ENCODE results near the gene RHEB. TPM values are rescaled to one million over a fixed set of nuclear protein-coding genes. Genes with fewer than 3 reads are reported as not detected.

RHEB gene
- polyA plus RNA-seq, 1 of the 3 experiments (the other 2 are of a cell fraction) = 87.3 TPM

DNA sequence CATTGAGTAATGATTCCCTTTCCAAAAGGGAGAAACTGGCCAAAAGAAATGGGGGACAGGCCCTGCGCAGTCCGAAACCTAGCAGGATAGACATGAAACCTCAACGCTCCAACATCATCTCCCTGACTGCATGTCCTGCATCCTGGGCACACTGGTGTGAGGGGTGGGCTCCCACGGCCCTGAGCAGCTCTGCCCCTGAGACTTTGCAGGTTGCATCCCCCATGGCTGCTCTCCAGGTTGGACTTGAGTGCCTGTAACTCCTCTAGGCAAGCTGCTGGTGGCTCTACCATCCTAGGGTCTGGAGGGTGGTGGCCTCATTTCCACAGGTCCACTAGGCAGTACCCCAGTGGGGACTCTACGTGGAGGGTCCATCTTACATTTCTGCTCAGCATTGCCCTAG, 63.4 kb downstream of the RHEB start:
- Histone ChIP-seq H3K9me3 (no peaks in the 10 kb centered on the region), H3K4me2 (no peak overlapping the region), H3K27ac (ENCODE audit: low read depth in 2 of 2, low read length in 1 of 2) (no peak overlapping the region), H3K9ac (no peak overlapping the region), H3F3A (replicated peaks; ENCODE audit: insufficient read depth) (peaks cover 12% of the 10 kb centered on the region), H3K79me2 (ENCODE audit: insufficient read depth) (no peaks in the 10 kb centered on the region), H4K20me1 (ENCODE audit: insufficient read depth) (no peaks in the 10 kb centered on the region), H2AFZ (ENCODE audit: low read depth) (no peak overlapping the region), H3K4me3 (ENCODE audit: low read depth in 2 of 2, low read length in 1 of 2) (no peak overlapping the region), H3K36me3 (replicated peaks in 1 of 2; ENCODE audit: control insufficient read depth in 1 of 2, insufficient read depth in 2 of 2, low read length in 1 of 2) (no peaks in the 10 kb centered on the region), H3K4me1 (ENCODE audit: control insufficient read depth in 1 of 2, insufficient read depth in 2 of 2, low read depth in 1 of 2, low read length in 1 of 2) (peaks cover 0 to 14% of the 10 kb centered on the region in 2 experiments; a peak in 1 of 4 replicates), H3K27me3 (ENCODE audit: insufficient read depth) (no peaks in the 10 kb centered on the region), H3K9me2 (no peaks in the 10 kb centered on the region)
- TF ChIP-seq FOXM1 (IDR thresholded peaks at IDR 0.05; ENCODE audit: low read depth) = no peak
- TF ChIP-seq CTCF (IDR thresholded peaks at IDR 0.05) = no peak
- no peak for TF ChIP-seq POLR2AphosphoS5 (IDR thresholded peaks at IDR 0.05; ENCODE audit: low read depth, low read length)
- TF ChIP-seq NRF1 (IDR thresholded peaks at IDR 0.05; ENCODE audit: low read depth, low read length) = no peak
- TF ChIP-seq NFIC (IDR thresholded peaks at IDR 0.05; ENCODE audit: borderline replicate concordance) = no peak
- WGBS (ENCODE audit: low lambda C conversion rate) = 79% methylated on average over 5 of the region's 5 CpGs
- ChIA-PET CTCF (interaction anchor here (0.7 to 2.0 kb wide), 6 partner anchors 8 to 89 kb away, joined by 3 to 10 read pairs (median 4); no protein-coding TSS in a partner anchor), POLR2A (no interaction called here)
- DNase-seq = no peak

DNA sequence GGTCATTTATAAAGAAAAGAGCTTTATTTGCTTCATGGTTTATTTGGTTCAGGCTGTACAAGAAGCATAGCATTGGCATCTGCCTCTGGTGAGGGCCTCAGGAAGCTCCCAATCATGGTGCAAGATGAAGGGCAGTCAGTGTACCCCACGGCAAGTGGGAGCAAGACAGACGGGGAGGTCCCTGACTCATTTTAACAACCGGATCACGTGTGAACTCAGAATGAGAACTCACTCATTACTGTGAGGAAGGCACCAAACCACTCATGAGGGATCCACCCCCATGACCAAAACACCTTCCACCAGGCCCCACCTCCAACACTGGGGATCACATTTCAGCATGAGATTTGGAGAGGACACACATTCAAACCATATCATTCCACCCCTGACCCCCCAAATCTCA, 64.0 kb downstream of the RHEB start:
- Histone ChIP-seq H3K9me2 (no peaks in the 10 kb centered on the region), H3K4me2 (no peak overlapping the region), H3K9ac (no peak overlapping the region), H3K79me2 (ENCODE audit: insufficient read depth) (no peaks in the 10 kb centered on the region), H3K4me3 (ENCODE audit: low read depth in 2 of 2, low read length in 1 of 2) (no peak overlapping the region), H3K27ac (ENCODE audit: low read depth in 2 of 2, low read length in 1 of 2) (no peak overlapping the region), H4K20me1 (ENCODE audit: insufficient read depth) (no peaks in the 10 kb centered on the region), H2AFZ (ENCODE audit: low read depth) (no peak overlapping the region), H3K27me3 (ENCODE audit: insufficient read depth) (no peaks in the 10 kb centered on the region), H3K4me1 (ENCODE audit: control insufficient read depth in 1 of 2, insufficient read depth in 2 of 2, low read depth in 1 of 2, low read length in 1 of 2) (peaks cover 0 to 14% of the 10 kb centered on the region in 2 experiments; a peak in 1 of 4 replicates), H3K36me3 (replicated peaks in 1 of 2; ENCODE audit: control insufficient read depth in 1 of 2, insufficient read depth in 2 of 2, low read length in 1 of 2) (no peaks in the 10 kb centered on the region), H3F3A (replicated peaks; ENCODE audit: insufficient read depth) (peaks cover 8% of the 10 kb centered on the region), H3K9me3 (no peaks in the 10 kb centered on the region)
- ChIA-PET CTCF (interaction anchor here (0.7 to 1.0 kb wide), 2 partner anchors 17 to 87 kb away, joined by 3 to 5 read pairs; no protein-coding TSS in a partner anchor), POLR2A (no interaction called here)
- 87% methylated on average over 4 of the region's 4 CpGs for WGBS (ENCODE audit: low lambda C conversion rate)
- DNase-seq = no peak
- TF ChIP-seq EZH2phosphoT487 (IDR thresholded peaks at IDR 0.05; ENCODE audit: borderline replicate concordance, low read depth) (no peak), YY1 (IDR thresholded peaks at IDR 0.05; ENCODE audit: low read depth) (no peak), TCF12 (IDR thresholded peaks at IDR 0.05) (no peak), FOXM1 (IDR thresholded peaks at IDR 0.05; ENCODE audit: low read depth) (no peak), MEF2A (IDR thresholded peaks at IDR 0.05; ENCODE audit: borderline replicate concordance, low read depth) (no peak), EP300 (IDR thresholded peaks at IDR 0.05; ENCODE audit: borderline replicate concordance in 1 of 2, low read depth in 1 of 2, low read length in 1 of 2) (no peak), RCOR1 (IDR thresholded peaks at IDR 0.05; ENCODE audit: low read length) (no peak), CHD2 (IDR thresholded peaks at IDR 0.05; ENCODE audit: low read length, partially characterized antibody) (no peak), REST (IDR thresholded peaks at IDR 0.05; ENCODE audit: low read depth, low read length) (no peak)
